CD4-positive, alpha-beta memory T cell (primary cell): Measurements from ENCODE around the gene PAF1. TPM values are rescaled to one million over a fixed set of nuclear protein-coding genes. Genes with fewer than 3 reads are reported as not detected.

Source experiments
- CTCF ChIA-PET: fragments of 350-600 bp; sonication (Branson Sonifier 250); formaldehyde crosslinking; loops from one replicate; lab custom pipeline; 2021; ENCODE audit warnings: inconsistent platforms; ENCODE audit not compliant: partially characterized antibody; lab: Charles Lee
- POLR2A ChIA-PET: fragments of 350-600 bp; sonication (Branson Sonifier 250); formaldehyde crosslinking; loops from one replicate; lab custom pipeline; 2021; ENCODE audit not compliant: partially characterized antibody; lab: Charles Lee
- DNase-seq, 5 donors: peaks; one replicate each; pipeline versions ENCODE4 v3.0.0 to v3.0.0-alpha.2; 2020 to 2022; ENCODE audit warnings: mixed read lengths in 1 of 5
- H3K27ac ChIP-seq: one replicate; pipeline ENCODE4 v1.7.0; 2013; ENCODE audit warnings: low read depth, low read length
- H3K27me3 ChIP-seq: 2 replicates; pipeline ENCODE4 v1.7.0; 2013; ENCODE audit warnings: mild to moderate bottlenecking, low read length, moderate library complexity; ENCODE audit not compliant: insufficient read depth
- H3K36me3 ChIP-seq: 2 replicates; pipeline ENCODE4 v1.7.0; 2013; ENCODE audit warnings: mild to moderate bottlenecking, low read length, moderate library complexity; ENCODE audit not compliant: insufficient read depth
- H3K4me1 ChIP-seq: 2 replicates; pipeline ENCODE4 v1.7.0; 2013; ENCODE audit warnings: mild to moderate bottlenecking, low read length, moderate library complexity; ENCODE audit not compliant: insufficient read depth
- H3K4me3 ChIP-seq, 2 donors: one replicate each; pipeline ENCODE4 v1.7.0; 2013; ENCODE audit warnings: low read length in 2 of 2, mild to moderate bottlenecking in 1 of 2
- H3K9me3 ChIP-seq, 2 donors: one replicate each; pipeline ENCODE4 v1.7.0; 2013; ENCODE audit warnings: low read length in 2 of 2, control low read depth in 1 of 2; ENCODE audit not compliant: control insufficient read depth in 1 of 2
- H3K27ac Mint-ChIP-seq, 7 donors: one replicate each; pipeline ENCODE4 v1.8.0; 2020 to 2021; ENCODE audit warnings: mixed read lengths in 7 of 7, mild to moderate bottlenecking in 6 of 7, inconsistent platforms in 3 of 7, moderate library complexity in 3 of 7
- H3K27me3 Mint-ChIP-seq, 2 donors: one replicate each; pipeline ENCODE4 v1.8.0; 2020 to 2021; ENCODE audit warnings: mixed read lengths in 2 of 2
- H3K36me3 Mint-ChIP-seq, 2 donors: one replicate each; pipeline ENCODE4 v1.8.0; 2020 to 2021; ENCODE audit warnings: mixed read lengths in 2 of 2, inconsistent platforms in 1 of 2, mild to moderate bottlenecking in 1 of 2
- H3K4me1 Mint-ChIP-seq, 4 donors: one replicate each; pipeline ENCODE4 v1.8.0; 2020 to 2021; ENCODE audit warnings: mixed read lengths in 4 of 4, mild to moderate bottlenecking in 1 of 4
- H3K4me3 Mint-ChIP-seq, 8 donors: one replicate each; pipeline ENCODE4 v1.8.0; 2020 to 2021; ENCODE audit warnings: mixed read lengths in 8 of 8, mild to moderate bottlenecking in 7 of 8, moderate library complexity in 6 of 8, inconsistent platforms in 3 of 8
- H3K9me3 Mint-ChIP-seq, 8 donors: one replicate each; pipeline ENCODE4 v1.8.0; 2020 to 2021; ENCODE audit warnings: mixed read lengths in 8 of 8, mild to moderate bottlenecking in 5 of 8, inconsistent platforms in 3 of 8, moderate library complexity in 1 of 8
- intact Hi-C: fragments of 100-400 bp; cut with micrococcal nuclease; formaldehyde crosslinking; loops from one replicate; pipeline ENCODE4 v1.15.1; 2023
- polyA plus RNA-seq, 2 donors: library from polyadenylated mRNA; unstranded; fragments of 300-500 nt; fragmentation: Illumina TruSeq; gene quantifications; one replicate each; pipeline ENCODE4 v1.2.3, GENCODE V29; 2021
- total RNA-seq, 2 experiments: library from RNA; stranded (reverse); gene quantifications; one replicate each; pipeline ENCODE4 v1.2.3, GENCODE V29; 2021

Gene PAF1
- total and polyA plus RNA-seq, 4 experiments from 2014 or later: 21.5 to 53.8 (median 47.9) TPM

DNA sequence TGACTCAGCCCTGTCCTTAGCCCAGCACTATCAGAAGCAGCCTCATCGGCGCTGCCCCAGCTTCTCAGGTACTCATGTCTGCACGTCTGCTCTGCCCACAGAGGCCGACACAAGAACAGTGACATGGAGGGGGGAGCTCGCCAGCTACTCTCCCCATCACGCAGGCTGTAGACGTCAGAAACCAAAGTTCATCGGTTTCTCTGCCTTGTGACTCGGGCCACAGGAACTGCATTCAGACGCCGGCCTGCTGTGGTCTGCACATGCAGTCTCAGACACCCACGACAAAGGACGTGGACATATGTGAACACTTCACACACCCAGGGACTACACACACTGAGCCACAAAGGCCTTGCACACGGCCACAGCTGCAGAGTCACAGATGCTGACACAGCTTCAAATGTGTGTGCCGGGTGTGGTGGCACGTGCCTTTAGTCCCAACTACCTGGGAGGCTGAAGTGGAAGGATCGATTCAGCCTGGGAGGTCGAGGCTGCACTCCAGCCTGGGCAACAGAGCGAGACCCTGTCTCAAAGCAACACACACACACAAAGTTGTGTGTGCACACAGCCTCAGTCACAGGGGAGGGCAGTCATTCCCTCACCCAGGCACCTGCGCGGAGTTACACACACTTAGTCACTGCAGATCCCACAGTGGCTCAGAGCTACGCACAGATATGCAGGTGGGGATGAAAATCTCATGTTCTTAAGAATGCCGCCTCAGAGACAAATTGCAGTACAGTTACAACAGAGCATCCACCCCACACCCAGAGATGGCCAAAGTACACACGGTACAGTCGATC is 10.8 kb upstream of the PAF1 start:
- H3K4me1 Mint-ChIP-seq: peaks cover 38 to 94% (median 74%) of the 10 kb centered on the region in 4 donors
- CTCF ChIA-PET: interaction anchor here (1.0 to 15.4 kb wide), 6 partner anchors 10 to 279 kb away, joined by 3 to 215 read pairs (median 6); partner anchors contain the start of genes GMFG, PLEKHG2 and RPS16

DNA sequence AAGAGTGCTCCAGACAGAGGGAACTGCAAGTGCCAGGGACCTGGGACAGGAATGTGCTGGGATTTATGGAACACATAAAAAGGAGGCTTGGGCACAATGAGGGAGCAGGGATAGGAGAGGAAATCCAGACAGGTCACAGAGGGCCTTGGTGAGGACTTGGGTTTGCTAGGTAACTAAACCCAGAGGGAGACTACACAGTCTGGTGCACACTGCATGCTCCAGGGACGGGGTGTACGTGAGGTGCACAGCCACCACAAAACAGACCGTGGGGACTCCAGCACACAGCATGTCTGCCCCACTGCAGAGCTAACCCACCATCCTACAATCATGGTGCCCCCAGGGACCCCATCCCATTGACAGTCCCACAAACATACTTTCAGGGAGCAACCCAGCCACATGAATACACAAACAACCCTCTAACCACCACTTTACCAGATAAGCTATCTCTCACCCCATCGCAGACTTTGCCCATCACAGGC is 10.2 kb upstream of the PAF1 start:
- peaks cover 36 to 89% (median 71%) of the 10 kb centered on the region in 4 donors for H3K4me1 Mint-ChIP-seq
- H3K4me1 ChIP-seq: peaks cover 84% of the 10 kb centered on the region
- POLR2A ChIA-PET: interaction anchor here (0.7 to 11.3 kb wide), 14 partner anchors 7 to 1205 kb away, joined by 3 to 384 read pairs (median 10); partner anchors contain the start of genes GMFG, MED29, PAF1 and PLEKHG2

More for the DNA sequence above, 10.8 kb upstream of the PAF1 start:
- H3K27me3 Mint-ChIP-seq: no peaks in the 10 kb centered on the region
- H3K27ac ChIP-seq: peak overlapping the region; percentile 100
- peaks cover 0 to 1% (median 0%) of the 10 kb centered on the region in 8 donors for H3K9me3 Mint-ChIP-seq
- H3K4me1 ChIP-seq: peaks cover 87% of the 10 kb centered on the region
- DNase-seq: peak; percentile 86 to 99 (median 86)
- H3K27me3 ChIP-seq: no peaks in the 10 kb centered on the region
- POLR2A ChIA-PET: interaction anchor here (0.7 to 11.3 kb wide), 15 partner anchors 6 to 1208 kb away, joined by 3 to 384 read pairs (median 8); partner anchors contain the start of genes GMFG, MED29, PAF1 and PLEKHG2
- peaks cover 0 to 23% of the 10 kb centered on the region in 2 donors for H3K36me3 Mint-ChIP-seq
- intact Hi-C loops: loop anchor here (1.0 to 2.0 kb wide), 3 partner anchors 10 to 43 kb away; partner anchors contain the start of genes MED29, PAF1, PLEKHG2 and SUPT5H
- peak overlapping the region in 1 of 2 donors; percentile 83 for H3K4me3 ChIP-seq
- H3K9me3 ChIP-seq: no peaks in the 10 kb centered on the region
- H3K36me3 ChIP-seq: peaks cover 3% of the 10 kb centered on the region
- peak overlapping the region; percentile 78 to 96 (median 83) for H3K4me3 Mint-ChIP-seq
- H3K27ac Mint-ChIP-seq: peak overlapping the region; percentile 98 to 100 (median 99)

DNA sequence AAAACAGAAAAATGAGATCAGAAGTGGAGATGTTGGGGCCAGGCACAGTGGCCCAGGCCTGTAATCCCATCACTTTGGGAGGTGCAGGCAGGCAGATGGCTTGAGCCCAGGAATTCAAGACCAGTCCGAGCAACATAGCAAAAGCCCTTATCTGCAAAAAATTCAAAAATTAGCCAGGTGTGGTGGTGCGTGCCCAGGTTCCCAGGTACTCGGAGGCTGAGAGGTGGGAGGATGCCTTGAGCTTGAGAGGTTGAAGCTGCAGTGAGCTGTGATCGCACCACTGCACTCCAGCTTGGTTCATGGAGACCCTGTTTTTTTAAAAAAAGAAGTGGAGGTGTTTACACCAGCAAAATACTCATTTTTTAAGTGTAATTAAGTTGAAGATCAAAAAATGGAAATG is 9.2 kb upstream of the PAF1 start:
- H3K4me1 ChIP-seq: peaks cover 74% of the 10 kb centered on the region
- DNase-seq: no peak
- intact Hi-C loops: loop anchor here (2.0 kb wide), 1 partner anchor 45 kb away; the partner anchor contains the start of gene SUPT5H
- ChIA-PET CTCF (interaction anchor here (4.5 to 15.4 kb wide), 2 partner anchors 12 to 35 kb away, joined by 15 to 215 read pairs; partner anchors contain the start of genes PLEKHG2 and RPS16), POLR2A (interaction anchor here (0.9 to 11.3 kb wide), 4 partner anchors 8 to 35 kb away, joined by 3 to 384 read pairs (median 228); partner anchors contain the start of genes MED29, PAF1, PLEKHG2 and RPS16)
- H3K27ac Mint-ChIP-seq: peak overlapping the region; percentile 81 to 100 (median 94)
- H3K27me3 Mint-ChIP-seq: no peaks in the 10 kb centered on the region
- no peaks in the 10 kb centered on the region for H3K9me3 Mint-ChIP-seq
- peaks cover 7% of the 10 kb centered on the region for H3K36me3 ChIP-seq
- H3K4me3 Mint-ChIP-seq: peak overlapping the region in 4 of 8 donors; percentile 0 to 60 (median 56)
- H3K4me3 ChIP-seq: no peak overlapping the region
- peak overlapping the region; percentile 100 for H3K27ac ChIP-seq
- no peaks in the 10 kb centered on the region for H3K9me3 ChIP-seq
- H3K36me3 Mint-ChIP-seq: peaks cover 3 to 24% of the 10 kb centered on the region in 2 donors
- peaks cover 31 to 79% (median 63%) of the 10 kb centered on the region in 4 donors for H3K4me1 Mint-ChIP-seq
- H3K27me3 ChIP-seq: no peaks in the 10 kb centered on the region

More for the DNA sequence above, 10.2 kb upstream of the PAF1 start:
- H3K36me3 Mint-ChIP-seq: peaks cover 0 to 18% of the 10 kb centered on the region in 2 donors
- peak overlapping the region; percentile 78 to 96 (median 83) for H3K4me3 Mint-ChIP-seq
- Histone ChIP-seq H3K36me3 (peaks cover 3% of the 10 kb centered on the region), H3K4me3 (peak overlapping the region in 1 of 2 donors; percentile 13), H3K9me3 (no peaks in the 10 kb centered on the region), H3K27ac (peak overlapping the region; percentile 100), H3K27me3 (no peaks in the 10 kb centered on the region)
- H3K27ac Mint-ChIP-seq: peak overlapping the region; percentile 98 to 100 (median 99)
- intact Hi-C loops: loop anchor here (1.0 to 2.0 kb wide), 2 partner anchors 11 to 44 kb away; partner anchors contain the start of genes PLEKHG2 and SUPT5H
- no peaks in the 10 kb centered on the region for H3K27me3 Mint-ChIP-seq
- no peaks in the 10 kb centered on the region for H3K9me3 Mint-ChIP-seq
- no peak for DNase-seq
- CTCF ChIA-PET: interaction anchor here (1.0 to 15.4 kb wide), 6 partner anchors 11 to 279 kb away, joined by 3 to 215 read pairs (median 6); partner anchors contain the start of genes GMFG, PLEKHG2 and RPS16

DNA sequence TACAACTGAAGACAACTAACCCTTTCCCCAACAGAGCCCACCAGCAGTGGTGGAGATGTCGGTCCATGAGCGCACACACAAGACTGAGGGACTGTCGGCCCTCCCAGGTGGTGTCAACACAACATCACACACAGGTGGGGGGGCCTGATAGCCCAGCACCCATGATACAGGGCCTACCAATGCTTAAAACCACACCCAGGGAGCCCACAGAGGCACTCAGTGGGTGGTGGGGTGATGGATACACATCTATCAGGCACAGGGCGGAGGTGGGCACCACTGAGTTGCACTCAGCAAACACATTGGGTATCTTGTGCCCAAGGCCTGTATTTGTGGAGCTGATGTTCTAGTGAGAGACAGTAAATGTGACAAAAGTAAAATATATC is 8.8 kb upstream of the PAF1 start:
- CTCF ChIA-PET: interaction anchor here (4.0 to 15.4 kb wide), 3 partner anchors 8 to 36 kb away, joined by 15 to 215 read pairs (median 54); partner anchors contain the start of genes PLEKHG2, RPS16 and ZFP36
- H3K9me3 ChIP-seq: no peaks in the 10 kb centered on the region
- peak overlapping the region; percentile 100 for H3K27ac ChIP-seq
- H3K36me3 ChIP-seq: peaks cover 11% of the 10 kb centered on the region
- no peak for DNase-seq
- no peaks in the 10 kb centered on the region for H3K9me3 Mint-ChIP-seq
- peak overlapping the region in 6 of 8 donors; percentile 0 to 60 (median 54) for H3K4me3 Mint-ChIP-seq
- H3K36me3 Mint-ChIP-seq: peaks cover 4 to 27% of the 10 kb centered on the region in 2 donors
- peaks cover 70% of the 10 kb centered on the region for H3K4me1 ChIP-seq
- H3K27me3 Mint-ChIP-seq: no peaks in the 10 kb centered on the region
- H3K4me1 Mint-ChIP-seq: peaks cover 31 to 77% (median 59%) of the 10 kb centered on the region in 4 donors
- no peak overlapping the region for H3K4me3 ChIP-seq
- POLR2A ChIA-PET: interaction anchor here (0.9 to 11.3 kb wide), 5 partner anchors 8 to 36 kb away, joined by 3 to 384 read pairs (median 181); partner anchors contain the start of genes MED29, PAF1, PLEKHG2 and RPS16
- no peaks in the 10 kb centered on the region for H3K27me3 ChIP-seq
- H3K27ac Mint-ChIP-seq: peak overlapping the region; percentile 81 to 100 (median 94)
- intact Hi-C loops: loop anchor here (2.0 kb wide), 1 partner anchor 45 kb away; the partner anchor contains the start of gene SUPT5H

DNA sequence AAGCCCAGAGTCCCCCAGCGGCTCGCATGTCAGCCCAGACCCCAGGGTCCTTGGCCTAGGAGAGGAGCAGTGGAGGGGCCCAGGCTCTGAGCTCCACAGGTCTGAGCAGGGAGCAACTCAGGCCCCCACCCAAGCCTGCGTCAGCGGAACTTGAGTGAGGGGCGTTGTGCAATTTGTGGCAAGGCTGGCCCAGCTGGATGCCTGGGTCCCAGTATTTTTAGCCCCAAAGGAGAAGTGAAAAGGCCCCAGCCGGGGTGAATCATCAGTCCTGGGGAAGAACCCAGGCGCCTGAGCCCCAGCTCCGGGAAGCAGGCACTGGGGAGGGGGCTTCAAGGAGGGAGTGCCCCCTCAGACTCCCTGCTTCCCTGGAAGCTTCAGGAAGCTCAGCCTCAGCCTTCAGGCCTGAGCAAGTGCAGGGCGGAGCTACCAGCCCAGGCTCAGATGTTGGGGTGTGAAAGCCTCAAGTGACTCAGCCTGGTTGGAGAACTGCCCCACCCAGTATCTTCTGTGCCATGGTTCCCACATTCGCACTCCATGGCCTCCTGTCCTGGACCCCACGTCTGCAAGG is 7.5 kb upstream of the PAF1 start:
- H3K4me3 ChIP-seq: peak overlapping the region in 1 of 2 donors; percentile 21

More for the DNA sequence above, 7.5 kb upstream of the PAF1 start:
- peak in 3 of 5 donors; percentile 22 to 74 (median 26) for DNase-seq
- H3K36me3 Mint-ChIP-seq: peaks cover 11 to 37% of the 10 kb centered on the region in 2 donors
- CTCF ChIA-PET: interaction anchor here (0.9 to 15.4 kb wide), 12 partner anchors 9 to 141 kb away, joined by 3 to 215 read pairs (median 7); partner anchors contain the start of genes EID2B, PLEKHG2, RPS16 and SUPT5H
- intact Hi-C loops: no loop called here
- H3K9me3 Mint-ChIP-seq: no peaks in the 10 kb centered on the region
- POLR2A ChIA-PET: interaction anchor here (0.8 to 10.1 kb wide), 10 partner anchors 10 to 63 kb away, joined by 3 to 384 read pairs (median 10); partner anchors contain the start of genes GMFG, PLEKHG2, RPS16 and SAMD4B
- peaks cover 32 to 71% (median 55%) of the 10 kb centered on the region in 4 donors for H3K4me1 Mint-ChIP-seq
- no peaks in the 10 kb centered on the region for H3K27me3 Mint-ChIP-seq
- H3K4me3 Mint-ChIP-seq: peak overlapping the region in 6 of 8 donors; percentile 57 to 70 (median 64)
- H3K27ac Mint-ChIP-seq: peak overlapping the region; percentile 94 to 100 (median 97)
- peaks cover 20% of the 10 kb centered on the region for H3K36me3 ChIP-seq
- peaks cover 64% of the 10 kb centered on the region for H3K4me1 ChIP-seq
- H3K27ac ChIP-seq: peak overlapping the region; percentile 72
- no peaks in the 10 kb centered on the region for H3K27me3 ChIP-seq
- H3K9me3 ChIP-seq: no peaks in the 10 kb centered on the region
